BJ (cell line): ENCODE data around the gene PRKACG. TPM values are rescaled to one million over a fixed set of nuclear protein-coding genes. Genes with fewer than 3 reads are reported as not detected.

Experiments used
- CTCF ChIA-PET: fragments of 350-600 bp; formaldehyde crosslinking; extraction: SDS; loops from one replicate; lab custom pipeline; 2021; ENCODE audit warnings: antibody characterized with exemption, inconsistent platforms; lab: Yijun Ruan, JAX
- POLR2A ChIA-PET: fragments of 300-600 bp; sonication (Branson Sonifier 250); formaldehyde crosslinking; extraction: SDS; loops from one replicate; lab custom pipeline; 2021; ENCODE audit warnings: antibody characterized with exemption; lab: Charles Lee
- DNase-seq: peaks from one replicate; pipeline ENCODE4 v3.0.0-alpha.2; 2011; ENCODE audit warnings: low read depth
- H3K27me3 ChIP-seq: 2 replicates; pipeline ENCODE4 v1.6.0; 2011; ENCODE audit warnings: low read length; ENCODE audit not compliant: control insufficient read depth, insufficient read depth
- H3K36me3 ChIP-seq: 2 replicates; pipeline ENCODE4 v1.5.1; 2011; ENCODE audit warnings: low read length; ENCODE audit not compliant: control insufficient read depth, insufficient read depth
- H3K4me3 ChIP-seq: 2 replicates; pipeline ENCODE4 v1.5.1; 2011; ENCODE audit warnings: low read depth, mild to moderate bottlenecking, control low read depth, low read length
- polyA plus RNA-seq: library from polyadenylated mRNA; depleted of rRNA; stranded (reverse); fragments of >200 nt; gene quantifications from 2 replicates; pipeline ENCODE4 v1.2.3, GENCODE V29; 2011
- TF ChIP-seq, protein P1 (sequence below): IDR thresholded peaks from 2 replicates; pipeline ENCODE4 v1.5.1; 2011; ENCODE audit warnings: low read depth, mild to moderate bottlenecking, control low read depth, inconsistent platforms, low read length, moderate library complexity; ENCODE audit not compliant: insufficient read depth

PRKACG gene
- polyA plus RNA-seq, 1 experiment = not detected

DNA sequence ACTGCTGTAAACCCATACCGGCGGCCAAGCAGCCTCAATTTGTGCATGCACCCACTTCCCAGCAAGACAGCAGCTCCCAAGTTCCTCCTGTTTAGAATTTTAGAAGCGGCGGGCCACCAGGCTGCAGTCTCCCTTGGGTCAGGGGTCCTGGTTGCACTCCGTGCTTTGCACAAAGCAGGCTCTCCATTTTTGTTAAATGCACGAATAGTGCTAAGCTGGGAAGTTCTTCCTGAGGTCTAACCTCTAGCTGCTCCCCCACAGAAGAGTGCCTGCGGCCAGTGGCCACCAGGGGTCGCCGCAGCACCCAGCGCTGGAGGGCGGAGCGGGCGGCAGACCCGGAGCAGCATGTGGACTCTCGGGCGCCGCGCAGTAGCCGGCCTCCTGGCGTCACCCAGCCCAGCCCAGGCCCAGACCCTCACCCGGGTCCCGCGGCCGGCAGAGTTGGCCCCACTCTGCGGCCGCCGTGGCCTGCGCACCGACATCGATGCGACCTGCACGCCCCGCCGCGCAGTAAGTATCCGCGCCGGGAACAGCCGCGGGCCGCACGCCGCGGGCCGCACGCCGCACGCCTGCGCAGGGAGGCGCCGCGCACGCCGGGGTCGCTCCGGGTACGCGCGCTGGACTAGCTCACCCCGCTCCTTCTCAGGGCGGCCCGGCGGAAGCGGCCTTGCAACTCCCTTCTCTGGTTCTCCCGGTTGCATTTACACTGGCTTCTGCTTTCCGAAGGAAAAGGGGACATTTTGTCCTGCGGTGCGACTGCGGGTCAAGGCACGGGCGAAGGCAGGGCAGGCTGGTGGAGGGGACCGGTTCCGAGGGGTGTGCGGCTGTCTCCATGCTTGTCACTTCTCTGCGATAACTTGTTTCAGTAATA, 21.8 kb upstream of the PRKACG start, which contains the start of gene FXN:
Gene FXN, plus strand, starts transcription at position 315 of the 871 bp plus-strand sequence. Its CDS starts 31 bp downstream, at position 346.
- ChIA-PET POLR2A (no interaction called here), CTCF (interaction anchor here (0.6 to 2.1 kb wide), 32 partner anchors 10 to 1862 kb away, joined by 3 to 22 read pairs (median 4); no protein-coding TSS in a partner anchor)
- TF ChIP-seq, protein P1, sequence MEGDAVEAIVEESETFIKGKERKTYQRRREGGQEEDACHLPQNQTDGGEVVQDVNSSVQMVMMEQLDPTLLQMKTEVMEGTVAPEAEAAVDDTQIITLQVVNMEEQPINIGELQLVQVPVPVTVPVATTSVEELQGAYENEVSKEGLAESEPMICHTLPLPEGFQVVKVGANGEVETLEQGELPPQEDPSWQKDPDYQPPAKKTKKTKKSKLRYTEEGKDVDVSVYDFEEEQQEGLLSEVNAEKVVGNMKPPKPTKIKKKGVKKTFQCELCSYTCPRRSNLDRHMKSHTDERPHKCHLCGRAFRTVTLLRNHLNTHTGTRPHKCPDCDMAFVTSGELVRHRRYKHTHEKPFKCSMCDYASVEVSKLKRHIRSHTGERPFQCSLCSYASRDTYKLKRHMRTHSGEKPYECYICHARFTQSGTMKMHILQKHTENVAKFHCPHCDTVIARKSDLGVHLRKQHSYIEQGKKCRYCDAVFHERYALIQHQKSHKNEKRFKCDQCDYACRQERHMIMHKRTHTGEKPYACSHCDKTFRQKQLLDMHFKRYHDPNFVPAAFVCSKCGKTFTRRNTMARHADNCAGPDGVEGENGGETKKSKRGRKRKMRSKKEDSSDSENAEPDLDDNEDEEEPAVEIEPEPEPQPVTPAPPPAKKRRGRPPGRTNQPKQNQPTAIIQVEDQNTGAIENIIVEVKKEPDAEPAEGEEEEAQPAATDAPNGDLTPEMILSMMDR = peak; percentile 98
- Histone ChIP-seq H3K27me3 (no peaks in the 10 kb centered on the region; the same call in 1 of the 2 replicates), H3K36me3 (no peaks in the 10 kb centered on the region), H3K4me3 (peak within 1 kb of the TSS; percentile 60)
- no peak for DNase-seq

DNA sequence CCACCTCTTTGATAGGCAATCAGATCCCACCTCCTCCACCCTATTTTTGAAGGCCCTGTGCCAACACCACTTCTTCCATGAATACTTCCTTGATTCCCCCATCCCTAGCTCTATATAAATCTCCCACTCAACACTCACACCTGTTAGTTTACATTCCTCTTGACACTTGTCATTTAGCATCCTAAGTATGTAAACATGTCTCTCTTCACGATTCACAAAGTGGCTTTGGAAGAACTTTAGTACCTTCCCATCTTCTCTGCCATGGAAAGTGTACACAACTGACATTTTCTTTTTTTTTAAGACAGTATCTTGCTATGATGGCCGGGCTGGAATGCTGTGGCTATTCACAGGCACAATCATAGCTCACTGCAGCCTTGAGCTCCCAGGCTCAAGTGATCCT, 20.2 kb upstream of the PRKACG start:
- Histone ChIP-seq H3K4me3 (no peak overlapping the region), H3K27me3 (no peaks in the 10 kb centered on the region; the same call in 1 of the 2 replicates), H3K36me3 (no peaks in the 10 kb centered on the region)
- DNase-seq = no peak
- ChIA-PET CTCF (interaction anchor here (0.6 to 1.5 kb wide), 3 partner anchors 9 to 130 kb away, joined by 3 to 5 read pairs (median 4); no protein-coding TSS in a partner anchor), POLR2A (no interaction called here)
- TF ChIP-seq, protein P1 = no peak

DNA sequence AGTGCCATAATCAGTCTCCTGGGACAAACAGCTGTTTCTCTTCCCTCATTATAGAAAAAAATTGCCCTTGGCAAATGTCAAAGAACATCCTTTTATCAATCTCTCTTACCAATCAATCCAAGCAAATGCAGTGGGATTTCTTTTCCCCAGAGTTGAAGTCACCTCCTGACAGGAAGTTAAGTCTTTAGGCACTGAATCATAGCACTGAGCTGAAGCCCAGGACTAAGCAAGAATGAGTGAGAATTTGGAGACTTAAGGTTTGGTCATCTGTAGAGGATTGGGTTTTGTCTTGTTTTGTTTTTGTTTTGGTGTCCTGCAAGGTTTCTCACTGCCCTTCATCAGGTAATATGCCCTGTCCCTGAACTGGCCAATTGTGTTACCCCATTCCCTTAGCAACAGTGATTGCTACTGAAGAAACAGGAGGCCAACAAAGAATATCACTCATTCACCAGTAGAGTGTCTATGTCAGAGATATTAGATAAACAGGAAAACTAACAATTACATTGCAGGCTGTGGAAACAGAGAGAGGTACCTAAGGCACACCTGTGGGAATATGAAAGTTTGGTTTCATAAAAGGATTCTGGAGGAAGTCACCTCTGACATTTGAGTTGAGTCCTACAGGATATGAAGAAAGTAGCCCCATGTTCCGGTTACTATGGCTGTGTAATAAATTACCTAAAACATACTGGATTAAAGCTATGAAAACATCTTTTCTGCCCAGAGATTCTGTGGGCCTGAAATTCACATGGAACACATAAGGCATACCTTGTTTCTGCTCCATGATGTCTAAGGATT, 17.1 kb upstream of the PRKACG start:
- no peaks in the 10 kb centered on the region; the same call in 1 of the 2 replicates for H3K27me3 ChIP-seq
- H3K4me3 ChIP-seq = no peak overlapping the region
- no peaks in the 10 kb centered on the region for H3K36me3 ChIP-seq
- ChIA-PET CTCF (no interaction called here), POLR2A (no interaction called here)
- no peak for DNase-seq
- TF ChIP-seq, protein P1 = no peak

DNA sequence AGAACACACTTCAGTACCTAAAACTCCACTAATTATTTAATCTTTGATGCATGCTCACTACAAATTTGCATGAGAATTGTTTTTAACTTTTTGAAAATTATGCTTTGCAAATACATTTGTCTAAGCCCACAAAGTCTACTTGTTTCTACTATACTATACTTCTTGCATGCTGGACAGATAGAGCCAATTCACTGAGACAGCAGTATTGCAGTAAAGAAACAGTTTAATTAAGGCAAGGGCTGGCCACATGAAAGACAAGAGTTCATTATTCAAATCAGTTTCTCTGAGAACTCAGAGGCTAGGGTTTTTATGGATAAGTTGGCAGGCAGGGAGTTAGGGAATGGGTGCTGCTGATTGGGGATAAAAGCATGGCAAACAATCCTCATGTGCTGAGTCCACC, 15.6 kb upstream of the PRKACG start:
- ChIA-PET CTCF (no interaction called here), POLR2A (no interaction called here)
- H3K36me3 ChIP-seq = no peaks in the 10 kb centered on the region
- no peaks in the 10 kb centered on the region; the same call in 1 of the 2 replicates for H3K27me3 ChIP-seq
- TF ChIP-seq, protein P1 = no peak
- no peak overlapping the region for H3K4me3 ChIP-seq
- DNase-seq = no peak
